Inflammatory macrophage treated with lipopolysaccharide for 4 hours (primary cell): ENCODE measurements around the gene ACOT8.
A peak's percentile ranks its signal among the peaks of the same experiment; 100 is the strongest.
"Not testable (repeated sequence)": the region's sequence is repeated elsewhere in the genome, so short reads cannot be mapped to it uniquely, and the experiment has no call there.

Experiments used
- DNase-seq: peaks from one replicate; pipeline ENCODE4 v3.0.0-alpha.2; 2020

The ACOT8 gene

GRCh38 chr20:45826381-45827019 lies 30.7 kb downstream of the ACOT8 start:
- DNase-seq = no peak

GRCh38 chr20:45823949-45824835 lies 33.0 kb downstream of the ACOT8 start:
- peak; percentile 31 for DNase-seq

GRCh38 chr20:45822857-45823256 lies 34.3 kb downstream of the ACOT8 start:
- no peak for DNase-seq

GRCh38 chr20:45821947-45822346 lies 35.2 kb downstream of the ACOT8 start:
- no peak for DNase-seq

GRCh38 chr20:45819466-45819865 lies 37.7 kb downstream of the ACOT8 start:
- no peak for DNase-seq

GRCh38 chr20:45818239-45818638 lies 39.0 kb downstream of the ACOT8 start:
- no peak for DNase-seq

GRCh38 chr20:45817376-45818194 lies 39.6 kb downstream of the ACOT8 start:
- no peak for DNase-seq

GRCh38 chr20:45816951-45817350 lies 40.2 kb downstream of the ACOT8 start:
- DNase-seq = no peak

- DNase-seq = no peak
Measured at GRCh38 chr20:45814314-45814713, 42.9 kb downstream of the ACOT8 start.

- DNase-seq = no peak
Measured at GRCh38 chr20:45813489-45813888, 43.7 kb downstream of the ACOT8 start.

- no peak for DNase-seq
Measured at GRCh38 chr20:45813006-45813340, 44.2 kb downstream of the ACOT8 start.

- DNase-seq = peak; percentile 98
Measured at GRCh38 chr20:45812157-45813005, 44.8 kb downstream of the ACOT8 start, which contains the start of gene UBE2C. Gene UBE2C, plus strand, starts transcription at chr20:45812644. Its CDS starts 52 bp downstream, at chr20:45812696.

GRCh38 chr20:45810191-45810970 lies 46.8 kb downstream of the ACOT8 start:
- no peak for DNase-seq

GRCh38 chr20:45801851-45802250 lies 55.3 kb downstream of the ACOT8 start:
- DNase-seq = no peak

GRCh38 chr20:45798935-45799642 lies 58.1 kb downstream of the ACOT8 start:
- peak; percentile 59 for DNase-seq

GRCh38 chr20:45797955-45798354 lies 59.2 kb downstream of the ACOT8 start:
- DNase-seq = not testable (repeated sequence)

- DNase-seq = not testable (repeated sequence)
Measured at GRCh38 chr20:45797510-45797909, 59.7 kb downstream of the ACOT8 start.

- DNase-seq = no peak
Measured at GRCh38 chr20:45796337-45797065, 60.7 kb downstream of the ACOT8 start.

- DNase-seq = peak; percentile 81
Measured at GRCh38 chr20:45792317-45793118, 64.7 kb downstream of the ACOT8 start.
